ENCODE measurements around the gene EMSY. TPM values are rescaled to one million over a fixed set of nuclear protein-coding genes. Genes with fewer than 3 reads are reported as not detected.
A peak's percentile ranks its signal among the peaks of the same experiment; 100 is the strongest.

Gene EMSY
- total and polyA plus RNA-seq, 2 of the 8 experiments (the other 6 are each of a cell fraction or from before 2014, with no cell fraction given): 29.6 to 34.6 TPM

- DNase-seq (ENCODE audit: low read depth in 1 of 2, low spot score in 2 of 2) (no peak), FAIRE-seq (no peak)
- Histone ChIP-seq H2AK5ac (ENCODE audit: low read depth, low read length) (no peak overlapping the region), H3K4ac (replicated peaks; ENCODE audit: insufficient read length, low read depth, low read length) (no peak overlapping the region), H2BK5ac (ENCODE audit: low read depth, low read length) (no peak overlapping the region), H3K9ac (replicated peaks in 1 of 4; ENCODE audit: extremely low read depth in 1 of 4, low read depth in 3 of 4, low read length in 3 of 4) (no peak overlapping the region), H4K20me1 (replicated peaks in 1 of 2; ENCODE audit: control insufficient read depth in 1 of 2, insufficient read depth in 2 of 2, low read length in 2 of 2) (no peaks in the 10 kb centered on the region), H4K5ac (ENCODE audit: insufficient read length, low read depth, low read length) (no peak overlapping the region), H2BK120ac (replicated peaks; ENCODE audit: low read depth, low read length) (no peak overlapping the region), H3K79me2 (ENCODE audit: control insufficient read depth in 1 of 2, insufficient read depth in 2 of 2, low read length in 2 of 2) (no peaks in the 10 kb centered on the region), H3K23ac (ENCODE audit: insufficient read length) (no peak overlapping the region), H3K4me1 (replicated peaks in 1 of 4; ENCODE audit: control insufficient read depth in 3 of 4, insufficient read depth in 4 of 4, low read length in 3 of 4) (no peaks in the 10 kb centered on the region), H4K8ac (ENCODE audit: extremely low read depth, insufficient read depth, low read length) (no peak overlapping the region), H3K4me3 (ENCODE audit: extremely low read depth in 1 of 4, insufficient read depth in 2 of 4, low read depth in 3 of 4, low read length in 4 of 4) (no peak overlapping the region), H3K18ac (ENCODE audit: extremely low read depth, low read length) (no peak overlapping the region), H4K91ac (replicated peaks; ENCODE audit: insufficient read length, low read length) (no peak overlapping the region), H3K79me1 (ENCODE audit: low read depth, low read length) (no peaks in the 10 kb centered on the region), H2BK20ac (ENCODE audit: low read length) (no peak overlapping the region), H3K36me3 (ENCODE audit: control insufficient read depth in 2 of 4, insufficient read depth in 4 of 4, low read length in 3 of 4) (no peaks in the 10 kb centered on the region), H2BK12ac (ENCODE audit: low read depth, low read length) (no peak overlapping the region), H3K4me2 (ENCODE audit: insufficient read depth in 1 of 2, low read depth in 2 of 2, low read length in 2 of 2) (no peak overlapping the region), H3K56ac (replicated peaks; ENCODE audit: insufficient read length, low read depth, low read length) (no peak overlapping the region), H2BK15ac (ENCODE audit: low read length) (no peak overlapping the region), H3K27me3 (replicated peaks in 1 of 4; ENCODE audit: control insufficient read depth in 3 of 4, extremely low read depth in 1 of 4, insufficient read depth in 3 of 4, low read length in 3 of 4) (no peaks in the 10 kb centered on the region), H2AFZ (ENCODE audit: low read length) (0 out of 2 replicates have a peak overlapping the region, but pooled peaks have one; percentile 23), H3K23me2 (ENCODE audit: low read depth, low read length) (no peaks in the 10 kb centered on the region), H3K9me3 (ENCODE audit: insufficient read depth in 2 of 2, low read depth in 1 of 2, low read length in 1 of 2) (no peaks in the 10 kb centered on the region), H3K14ac (ENCODE audit: insufficient read length) (no peak overlapping the region), H3K27ac (ENCODE audit: low read depth, low read length) (no peak overlapping the region)
- ChIA-PET CTCF (ENCODE audit: partially characterized antibody) (interaction anchor here (1.0 to 1.5 kb wide), 2 partner anchors 11 to 113 kb away, joined by 3 read pairs; no protein-coding TSS in a partner anchor), POLR2A (ENCODE audit: partially characterized antibody) (no interaction called here)
- TF ChIP-seq GABPA (IDR thresholded peaks at IDR 0.05; ENCODE audit: borderline replicate concordance, insufficient read depth, low read length): no peak
- TF ChIP-seq MAFK (IDR thresholded peaks at IDR 0.05; ENCODE audit: low read depth, low read length): no peak
- WGBS, 2 experiments (ENCODE audit: extremely low coverage in 1 of 2, insufficient coverage in 1 of 2, insufficient read length in 1 of 2, insufficient replicate concordance in 2 of 2, low coverage in 1 of 2, low lambda C conversion rate in 2 of 2, missing lambda C conversion rate in 1 of 2): 0% methylated on average over 1 of the region's 1 CpG; no CpG with 5 or more reads in 1 of the 2 experiments
Observed at GRCh38 chr11:76566811-76567210, 122.0 kb downstream of the EMSY start.
